Testis (tissue), 2 donors: Measurements from ENCODE around the gene NPEPL1.

Experiments
- POLR2A ChIP-seq: fragments of 450-650 bp; IDR thresholded peaks from one replicate; pipeline ENCODE4 v1.6.1; 2017; ENCODE audit warnings: antibody characterized with exemption, mild to moderate bottlenecking, moderate library complexity
- TF ChIP-seq, protein P1 (sequence below), 3 experiments: fragments of 450-650 bp in 2 of 3; fragments of 200-600 bp in 1 of 3; sonication (generic) in 1 of 3; IDR thresholded peaks; one replicate each; pipeline ENCODE4 v1.5.1; 2016 to 2019; ENCODE audit warnings: antibody characterized with exemption in 3 of 3, mild to moderate bottlenecking in 2 of 3, moderate library complexity in 1 of 3

- TF ChIP-seq, protein P1, sequence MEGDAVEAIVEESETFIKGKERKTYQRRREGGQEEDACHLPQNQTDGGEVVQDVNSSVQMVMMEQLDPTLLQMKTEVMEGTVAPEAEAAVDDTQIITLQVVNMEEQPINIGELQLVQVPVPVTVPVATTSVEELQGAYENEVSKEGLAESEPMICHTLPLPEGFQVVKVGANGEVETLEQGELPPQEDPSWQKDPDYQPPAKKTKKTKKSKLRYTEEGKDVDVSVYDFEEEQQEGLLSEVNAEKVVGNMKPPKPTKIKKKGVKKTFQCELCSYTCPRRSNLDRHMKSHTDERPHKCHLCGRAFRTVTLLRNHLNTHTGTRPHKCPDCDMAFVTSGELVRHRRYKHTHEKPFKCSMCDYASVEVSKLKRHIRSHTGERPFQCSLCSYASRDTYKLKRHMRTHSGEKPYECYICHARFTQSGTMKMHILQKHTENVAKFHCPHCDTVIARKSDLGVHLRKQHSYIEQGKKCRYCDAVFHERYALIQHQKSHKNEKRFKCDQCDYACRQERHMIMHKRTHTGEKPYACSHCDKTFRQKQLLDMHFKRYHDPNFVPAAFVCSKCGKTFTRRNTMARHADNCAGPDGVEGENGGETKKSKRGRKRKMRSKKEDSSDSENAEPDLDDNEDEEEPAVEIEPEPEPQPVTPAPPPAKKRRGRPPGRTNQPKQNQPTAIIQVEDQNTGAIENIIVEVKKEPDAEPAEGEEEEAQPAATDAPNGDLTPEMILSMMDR (IDR thresholded peaks at IDR 0.05): no peak
- TF ChIP-seq POLR2A: no peak
Observed at GRCh38 chr20:58718121-58718563, 25.5 kb downstream of the NPEPL1 start.
